HG03095 (cell line): ENCODE data around the gene AEBP1.
A peak's percentile ranks its signal among the peaks of the same experiment; 100 is the strongest.

ENCODE experiments used
- ATAC-seq: cut with Tn5 transposase; IDR thresholded peaks from one replicate; pipeline ENCODE4 v1.9.1; 2021; ENCODE audit warnings: moderate library complexity; ENCODE audit not compliant: unreplicated experiment

Gene AEBP1

GRCh38 chr7:44139311-44140010 is 35.3 kb downstream of the AEBP1 start:
- no peak for ATAC-seq

- ATAC-seq, result no peak
These were observed 36.2 kb downstream of the AEBP1 start for GRCh38 chr7:44140341-44140740.

- ATAC-seq, result no peak
These were observed 37.2 kb downstream of the AEBP1 start, which contains the start of gene MYL7 for GRCh38 chr7:44141221-44141850. Gene MYL7, minus strand, starts transcription at chr7:44141332. Its CDS starts 27 bp downstream, at chr7:44141305.

GRCh38 chr7:44142028-44142427 is 37.9 kb downstream of the AEBP1 start:
- ATAC-seq, result no peak

GRCh38 chr7:44143646-44144250 is 39.6 kb downstream of the AEBP1 start:
- no peak for ATAC-seq

- ATAC-seq, result no peak
These were observed 40.4 kb downstream of the AEBP1 start for GRCh38 chr7:44144426-44144967.

GRCh38 chr7:44144968-44145478 is 40.9 kb downstream of the AEBP1 start:
- ATAC-seq, result no peak

- ATAC-seq, result no peak
These were observed 41.4 kb downstream of the AEBP1 start for GRCh38 chr7:44145479-44145968.

GRCh38 chr7:44145969-44146911 is 42.1 kb downstream of the AEBP1 start:
- ATAC-seq, result no peak

- no peak for ATAC-seq
These were observed 43.2 kb downstream of the AEBP1 start for GRCh38 chr7:44147026-44147991.

GRCh38 chr7:44148166-44148565 is 44.0 kb downstream of the AEBP1 start:
- no peak for ATAC-seq

- ATAC-seq, result no peak
These were observed 44.9 kb downstream of the AEBP1 start for GRCh38 chr7:44148961-44149536.

GRCh38 chr7:44149571-44150465 is 45.7 kb downstream of the AEBP1 start:
- no peak for ATAC-seq

GRCh38 chr7:44150466-44150832 is 46.3 kb downstream of the AEBP1 start:
- peak; percentile 78 for ATAC-seq

GRCh38 chr7:44150966-44151941 is 47.1 kb downstream of the AEBP1 start:
- ATAC-seq, result no peak

- ATAC-seq, result no peak
These were observed 47.8 kb downstream of the AEBP1 start for GRCh38 chr7:44151956-44152355.
